Inferior parietal cortex (tissue), 1 donor: ENCODE results near the gene POU6F2.
"Not testable (repeated sequence)": the region's sequence is repeated elsewhere in the genome, so short reads cannot be mapped to it uniquely, and the experiment has no call there.

Source experiments
- DNase-seq: peaks from one replicate; pipeline ENCODE4 v3.0.0-alpha.2; 2016; ENCODE audit errors: extremely low spot score

Gene POU6F2

DNA sequence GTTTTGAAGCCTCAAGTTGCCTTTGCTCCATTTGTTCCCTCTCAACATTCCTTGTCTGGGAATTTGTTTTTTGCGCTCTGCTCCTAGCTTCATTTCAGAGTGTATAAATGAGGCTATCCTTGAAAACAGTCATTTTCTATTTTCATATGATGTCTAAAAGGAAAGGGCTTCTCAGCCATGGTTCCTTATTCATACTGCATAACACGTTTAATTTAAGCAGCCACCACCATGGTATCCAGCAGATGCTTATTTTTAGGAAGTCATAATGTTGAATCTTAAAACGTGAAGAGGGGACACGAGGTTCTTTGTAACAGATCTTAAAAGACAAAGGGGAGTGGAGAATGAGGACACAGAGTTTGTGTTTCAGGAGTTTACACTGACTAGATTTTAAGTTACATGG is 14.5 kb downstream of the POU6F2 start:
- no peak for DNase-seq

GRCh38 chr7:39001595-39001994 is 23.9 kb downstream of the POU6F2 start:
- no peak for DNase-seq

DNA sequence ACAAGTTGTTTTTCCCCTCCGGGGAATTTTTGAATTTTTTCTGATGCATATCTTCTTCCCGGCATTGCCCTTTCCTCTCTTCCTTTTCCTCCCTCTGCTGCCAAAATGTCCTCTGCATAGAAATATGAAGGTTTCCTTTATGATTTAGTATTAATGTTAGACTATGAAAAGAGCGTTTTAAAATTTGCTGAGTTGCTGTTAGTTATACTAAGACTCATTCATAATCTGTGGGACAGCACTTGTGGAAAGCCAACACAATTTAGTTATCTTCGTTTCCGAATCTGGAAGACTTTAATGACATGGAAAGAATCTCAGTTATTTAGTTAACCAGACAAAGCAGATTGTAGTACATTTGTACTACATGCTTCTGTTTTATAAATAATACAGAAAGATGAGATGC is 25.0 kb downstream of the POU6F2 start:
- no peak for DNase-seq

DNA sequence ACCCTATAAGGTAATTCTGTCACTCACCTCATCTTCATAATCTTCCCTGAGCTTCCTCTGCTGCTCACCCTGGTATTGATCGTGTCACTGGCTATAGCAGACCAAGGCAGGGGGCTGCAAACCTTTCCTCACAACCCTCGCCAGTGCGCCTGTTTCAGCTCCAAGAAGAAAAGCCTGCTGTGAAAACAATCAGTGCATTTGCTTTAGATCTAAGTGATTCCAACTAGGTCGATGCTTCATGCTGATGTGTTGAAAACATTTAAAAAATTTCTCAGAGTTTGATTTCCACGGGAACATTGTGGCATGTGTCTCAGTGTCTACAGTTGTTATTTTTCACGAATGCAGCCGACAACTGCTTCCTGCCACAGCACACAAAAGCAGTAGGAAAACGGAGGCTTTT is 27.3 kb downstream of the POU6F2 start:
- no peak for DNase-seq

DNA sequence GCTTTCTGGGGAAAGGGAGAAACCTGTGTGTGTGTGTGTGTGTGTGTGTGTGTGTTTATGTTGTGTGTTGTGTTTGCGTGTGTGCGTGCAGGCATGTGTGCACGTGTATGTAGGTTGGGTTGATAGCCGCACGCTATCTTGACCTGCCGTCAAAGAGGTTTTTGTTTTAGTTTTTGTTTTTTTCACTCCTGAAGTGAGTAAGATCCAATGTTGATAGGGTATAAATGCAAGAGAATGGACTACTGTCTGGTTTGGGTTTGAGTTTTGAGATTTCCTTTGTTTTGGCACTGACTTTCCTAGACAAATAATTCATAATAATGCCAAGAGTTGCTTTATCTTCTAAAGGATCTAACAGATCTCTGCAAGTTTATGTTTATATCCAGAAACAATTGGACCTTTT is 27.8 kb downstream of the POU6F2 start:
- DNase-seq, result no peak

DNA sequence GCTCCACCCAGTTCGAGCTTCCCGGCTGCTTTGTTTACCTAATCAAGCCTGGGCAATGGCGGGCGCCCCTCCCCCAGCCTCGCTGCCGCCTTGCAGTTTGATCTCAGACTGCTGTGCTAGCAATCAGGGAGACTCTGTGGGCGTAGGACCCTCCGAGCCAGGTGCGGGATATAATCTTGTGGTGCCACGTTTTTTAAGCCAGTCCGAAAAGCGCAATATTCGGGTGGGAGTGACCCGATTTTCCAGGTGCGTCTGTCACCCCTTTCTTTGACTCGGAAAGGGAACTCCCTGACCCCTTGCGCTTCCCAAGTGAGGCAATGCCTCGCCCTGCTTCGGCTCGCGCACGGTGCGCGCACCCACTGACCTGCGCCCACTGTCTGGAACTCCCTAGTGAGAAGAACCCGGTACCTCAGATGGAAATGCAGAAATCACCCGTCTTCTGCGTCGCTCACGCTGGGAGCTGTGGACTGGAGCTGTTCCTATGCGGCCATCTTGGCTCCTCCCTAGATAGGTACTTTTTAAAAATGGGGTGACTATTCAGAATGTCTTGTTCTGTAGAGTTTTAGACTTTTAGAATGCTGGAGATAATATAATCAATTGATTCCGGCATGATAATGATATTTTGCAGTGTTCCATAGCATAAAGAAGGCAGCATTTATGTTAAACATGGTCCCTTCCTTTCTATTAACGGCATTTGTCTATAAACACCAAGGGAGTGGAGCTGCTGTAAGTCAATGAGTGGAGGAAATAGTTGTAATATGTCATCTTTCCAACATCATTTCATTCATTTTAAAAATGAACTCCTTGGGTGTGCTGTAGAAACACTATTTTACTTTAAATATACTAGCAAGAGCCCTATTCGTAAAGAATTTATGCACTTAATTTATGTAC is 35.6 kb downstream of the POU6F2 start:
- not testable (repeated sequence) for DNase-seq

DNA sequence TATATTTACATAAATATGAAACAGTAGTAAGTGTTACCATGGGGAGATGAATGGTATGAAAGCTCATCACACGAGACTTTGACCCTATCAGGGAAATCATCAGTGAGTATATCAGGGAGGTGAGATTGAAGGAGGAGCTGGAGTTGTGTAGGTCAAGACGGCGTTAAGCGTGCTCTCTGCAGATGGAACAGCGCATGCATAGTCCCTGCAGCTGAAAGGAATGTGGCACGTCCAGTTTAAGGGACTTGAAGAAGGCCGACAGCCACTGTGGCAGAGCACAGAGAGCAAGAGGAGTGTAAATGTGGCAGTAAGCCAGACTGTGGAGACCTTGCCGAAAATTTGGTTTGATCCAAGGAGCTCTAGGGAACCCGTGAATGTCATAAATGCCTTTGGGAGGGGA is 38.9 kb downstream of the POU6F2 start:
- DNase-seq, result no peak

DNA sequence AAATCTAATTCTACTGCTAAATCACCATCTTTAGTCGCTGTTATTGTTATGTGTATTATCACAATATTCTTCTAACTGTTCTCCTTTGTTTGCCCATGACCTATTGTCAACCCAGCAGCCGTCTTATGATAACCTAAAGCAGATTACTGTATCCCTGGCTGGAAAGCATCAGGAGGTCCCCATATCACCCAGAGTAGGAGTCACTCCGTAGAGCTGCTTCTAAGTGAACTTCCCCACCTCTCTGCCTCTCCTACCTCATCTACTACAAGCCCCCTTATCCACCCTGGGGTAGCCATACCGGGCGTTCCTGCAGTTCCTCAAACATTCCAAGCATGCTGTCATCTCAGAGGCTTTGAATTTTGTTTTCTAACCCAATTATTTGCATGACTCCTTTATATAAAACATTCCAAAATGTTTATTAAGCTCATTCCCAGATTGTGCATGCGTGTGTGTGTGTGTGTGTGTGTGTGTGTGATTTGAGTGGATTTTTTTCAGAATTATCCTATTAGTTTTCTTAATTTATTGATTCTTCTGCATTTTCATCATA is 39.7 kb downstream of the POU6F2 start:
- DNase-seq, result no peak

DNA sequence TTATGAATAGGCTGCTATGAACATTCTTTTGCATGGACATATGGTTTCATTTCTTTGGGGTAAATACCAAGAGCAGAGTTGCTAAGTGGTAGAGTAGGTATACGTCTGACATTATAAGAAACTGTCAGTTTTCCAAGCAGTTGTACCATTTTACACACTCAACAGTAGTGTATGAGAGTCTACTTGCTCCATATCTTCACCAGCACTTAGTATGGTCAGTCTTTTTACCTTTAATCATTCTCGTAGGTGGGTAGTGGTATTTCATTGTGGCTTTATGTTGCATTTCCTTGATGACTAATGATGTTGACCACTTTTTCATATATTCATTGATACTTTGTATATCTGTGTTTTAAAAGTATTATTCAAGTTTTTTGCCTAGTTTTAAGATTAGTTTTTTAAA is 45.1 kb downstream of the POU6F2 start:
- DNase-seq, result no peak

GRCh38 chr7:39027491-39027890 is 49.8 kb downstream of the POU6F2 start:
- DNase-seq, result no peak

DNA sequence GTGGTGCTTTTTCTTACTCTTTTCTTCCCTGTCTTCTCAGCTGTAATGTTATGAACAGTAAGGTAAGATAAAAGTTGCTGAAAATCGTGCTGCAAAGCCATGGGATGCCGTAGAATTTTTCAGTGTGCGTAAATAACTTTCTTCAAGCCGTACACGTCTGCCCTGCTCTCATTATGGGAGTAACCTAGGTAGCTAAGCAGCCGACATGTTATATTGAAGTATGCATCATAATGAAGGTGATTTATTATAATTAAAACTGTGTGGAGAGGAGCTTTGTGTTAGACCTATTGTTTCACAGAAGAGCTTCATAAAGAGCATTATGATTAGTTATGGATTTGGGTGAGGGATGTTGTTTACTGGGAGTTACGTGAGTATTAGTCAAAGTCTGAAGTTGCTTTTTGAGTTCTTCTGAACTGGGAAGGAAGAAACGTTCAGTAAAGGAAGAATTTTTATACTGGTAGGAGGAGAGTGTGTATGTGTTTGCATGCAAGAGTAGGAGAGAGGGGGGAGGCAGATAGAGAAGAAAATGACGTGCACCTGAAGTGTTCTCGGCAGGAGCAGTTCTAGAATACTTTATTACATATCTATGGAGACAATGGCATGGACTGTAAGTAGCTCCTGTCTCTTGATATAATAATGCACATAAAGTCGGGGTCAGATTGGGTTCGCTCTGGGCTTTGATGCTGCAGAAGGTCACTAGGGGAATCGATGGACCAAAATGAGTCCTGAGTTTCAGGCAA is 56.3 kb downstream of the POU6F2 start:
- no peak for DNase-seq

GRCh38 chr7:39035156-39035555 is 57.4 kb downstream of the POU6F2 start:
- DNase-seq, result no peak

- no peak for DNase-seq
These were observed 58.2 kb downstream of the POU6F2 start for GRCh38 chr7:39035903-39036302.

GRCh38 chr7:39042670-39043069 is 65.0 kb downstream of the POU6F2 start:
- DNase-seq, result no peak

- no peak for DNase-seq
These were observed 65.8 kb downstream of the POU6F2 start for GRCh38 chr7:39043531-39043930.

- DNase-seq, result no peak
These were observed 66.8 kb downstream of the POU6F2 start for GRCh38 chr7:39044489-39044888.

- DNase-seq, result no peak
These were observed 67.5 kb downstream of the POU6F2 start for GRCh38 chr7:39045231-39045630.

- DNase-seq, result no peak
These were observed 73.6 kb downstream of the POU6F2 start for GRCh38 chr7:39051279-39051678.

DNA sequence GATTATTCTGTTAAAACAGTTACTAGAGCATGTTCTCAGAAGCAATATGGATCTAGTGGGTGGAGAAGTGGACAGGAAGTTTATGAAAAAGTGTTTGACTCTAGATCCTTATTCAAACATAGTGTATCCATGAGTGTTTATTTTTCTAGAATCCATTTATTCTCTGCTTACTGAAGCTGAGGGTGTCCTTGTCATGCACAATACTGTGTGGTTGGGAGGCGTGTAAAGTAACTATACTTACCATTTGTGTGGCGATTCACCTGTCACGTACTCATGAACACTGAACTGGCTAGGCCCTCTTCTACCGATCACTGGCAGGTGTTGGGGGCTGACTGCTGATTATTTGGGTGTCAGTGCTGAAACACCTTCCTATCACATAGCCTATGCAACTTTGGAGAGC is 74.0 kb downstream of the POU6F2 start:
- no peak for DNase-seq

GRCh38 chr7:39054731-39055130 is 77.0 kb downstream of the POU6F2 start:
- DNase-seq, result no peak

DNA sequence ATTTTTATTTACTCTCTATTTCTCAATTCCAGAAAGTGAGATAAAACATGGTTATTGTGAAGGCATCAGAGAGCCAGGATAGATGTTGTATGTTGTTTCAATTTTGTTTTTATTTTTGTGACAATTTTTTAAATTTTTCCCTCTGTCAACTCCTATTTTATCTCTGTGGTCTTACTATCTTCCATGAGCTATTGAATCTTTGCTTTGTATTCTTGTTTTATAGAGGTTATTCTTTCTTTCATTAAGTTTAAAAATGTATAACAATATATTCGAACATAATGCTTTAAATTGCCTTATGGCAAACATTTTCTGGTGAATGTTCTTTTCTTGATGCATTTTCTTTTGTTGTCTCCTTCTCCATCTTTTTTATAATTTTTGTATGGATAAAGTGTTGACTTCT is 78.4 kb downstream of the POU6F2 start:
- DNase-seq, result no peak

- no peak for DNase-seq
These were observed 85.1 kb downstream of the POU6F2 start for GRCh38 chr7:39062811-39063210.

- DNase-seq, result no peak
These were observed 91.3 kb downstream of the POU6F2 start for GRCh38 chr7:39069031-39069430.
